Measurements from ENCODE around the gene COL9A1. TPM values are rescaled to one million over a fixed set of nuclear protein-coding genes. Genes with fewer than 3 reads are reported as not detected.

The COL9A1 gene
- total RNA-seq, 1 donor from 2014 or later: not detected

GRCh38 chr6:70210462-70210861 lies 92.4 kb downstream of the COL9A1 start:
- DNase-seq (no peak), ATAC-seq (no peak)
- Histone ChIP-seq H3K27ac (no peak overlapping the region), H3K27me3 (ENCODE audit: low read depth) (no peaks in the 10 kb centered on the region), H3K4me1 (no peaks in the 10 kb centered on the region), H3K9me3 (no peaks in the 10 kb centered on the region), H3K4me3 (no peak overlapping the region), H3K36me3 (no peaks in the 10 kb centered on the region)
- no peak for TF ChIP-seq CTCF (IDR thresholded peaks at IDR 0.05)
- intact Hi-C loops (cut with DNase I): no loop called here

- Histone ChIP-seq H3K9me3 (no peaks in the 10 kb centered on the region), H3K4me1 (no peaks in the 10 kb centered on the region), H3K27ac (no peak overlapping the region), H3K36me3 (no peaks in the 10 kb centered on the region), H3K27me3 (ENCODE audit: low read depth) (no peaks in the 10 kb centered on the region), H3K4me3 (no peak overlapping the region)
- ATAC-seq (no peak), DNase-seq (no peak)
- no peak for TF ChIP-seq CTCF (IDR thresholded peaks at IDR 0.05)
- intact Hi-C loops (cut with DNase I): no loop called here
These were observed 94.6 kb downstream of the COL9A1 start for GRCh38 chr6:70208235-70208790.

GRCh38 chr6:70198785-70199184 lies 104.1 kb downstream of the COL9A1 start:
- Histone ChIP-seq H3K4me3 (no peak overlapping the region), H3K4me1 (no peaks in the 10 kb centered on the region), H3K9me3 (no peaks in the 10 kb centered on the region), H3K27ac (no peak overlapping the region), H3K27me3 (ENCODE audit: low read depth) (no peaks in the 10 kb centered on the region), H3K36me3 (no peaks in the 10 kb centered on the region)
- ATAC-seq (no peak), DNase-seq (no peak)
- intact Hi-C loops (cut with DNase I): no loop called here
- no peak for TF ChIP-seq CTCF (IDR thresholded peaks at IDR 0.05)

GRCh38 chr6:70196531-70196930 lies 106.4 kb downstream of the COL9A1 start:
- TF ChIP-seq CTCF (IDR thresholded peaks at IDR 0.05): no peak
- no peaks in the 10 kb centered on the region for H3K4me1 ChIP-seq
- no peaks in the 10 kb centered on the region for H3K36me3 ChIP-seq
- intact Hi-C loops (cut with DNase I): no loop called here
- DNase-seq (no peak), ATAC-seq (no peak)
- no peaks in the 10 kb centered on the region for H3K27me3 ChIP-seq (ENCODE audit: low read depth)
- H3K9me3 ChIP-seq: no peaks in the 10 kb centered on the region
- H3K27ac ChIP-seq: no peak overlapping the region
- no peak overlapping the region for H3K4me3 ChIP-seq

GRCh38 chr6:70194421-70194820 lies 108.5 kb downstream of the COL9A1 start:
- no peaks in the 10 kb centered on the region for H3K36me3 ChIP-seq
- intact Hi-C loops (cut with DNase I): no loop called here
- no peak overlapping the region for H3K4me3 ChIP-seq
- ATAC-seq (no peak), DNase-seq (no peak)
- no peaks in the 10 kb centered on the region for H3K9me3 ChIP-seq
- no peaks in the 10 kb centered on the region for H3K27me3 ChIP-seq (ENCODE audit: low read depth)
- no peaks in the 10 kb centered on the region for H3K4me1 ChIP-seq
- no peak for TF ChIP-seq CTCF (IDR thresholded peaks at IDR 0.05)
- H3K27ac ChIP-seq: no peak overlapping the region

GRCh38 chr6:70188202-70188601 lies 114.7 kb downstream of the COL9A1 start:
- intact Hi-C loops (cut with DNase I): no loop called here
- no peaks in the 10 kb centered on the region for H3K36me3 ChIP-seq
- TF ChIP-seq CTCF (IDR thresholded peaks at IDR 0.05): no peak
- no peak for ATAC-seq
- no peaks in the 10 kb centered on the region for H3K4me1 ChIP-seq
- H3K4me3 ChIP-seq: no peak overlapping the region
- H3K27ac ChIP-seq: no peak overlapping the region
- no peaks in the 10 kb centered on the region for H3K27me3 ChIP-seq (ENCODE audit: low read depth)
- H3K9me3 ChIP-seq: no peaks in the 10 kb centered on the region
- DNase-seq: no peak

Data from lower lobe of right lung (tissue), 2 donors.